Activated CD4-positive, alpha-beta T cell treated with anti-CD3 and anti-CD28 coated beads for 36 hours (primary cell): ENCODE results near the gene RABGAP1L. TPM values are rescaled to one million over a fixed set of nuclear protein-coding genes. Genes with fewer than 3 reads are reported as not detected.
A peak's percentile ranks its signal among the peaks of the same experiment; 100 is the strongest.
"Not testable (repeated sequence)": the region's sequence is repeated elsewhere in the genome, so short reads cannot be mapped to it uniquely, and the experiment has no call there.

Experiments used
- ATAC-seq: fragments of 200-7000 bp; cut with Tn5 transposase; one replicate; pipeline ENCODE4 v1.10.0; 2021; ENCODE audit warnings: mild to moderate bottlenecking, moderate library complexity
- CTCF ChIA-PET: fragments of 350-600 bp; sonication (Branson Sonifier 250); formaldehyde crosslinking; loops from one replicate; lab custom pipeline; 2021; ENCODE audit warnings: antibody characterized with exemption; lab: Charles Lee
- POLR2A ChIA-PET: fragments of 350-600 bp; sonication (Branson Sonifier 250); formaldehyde crosslinking; loops from one replicate; lab custom pipeline; 2021; ENCODE audit warnings: antibody characterized with exemption, inconsistent platforms; lab: Charles Lee
- DNase-seq: peaks from one replicate; pipeline ENCODE4 v3.0.0-alpha.2; 2020
- H3K27ac Mint-ChIP-seq: one replicate; pipeline ENCODE4 v1.8.0; 2021; ENCODE audit warnings: mixed read lengths
- H3K27me3 Mint-ChIP-seq: one replicate; pipeline ENCODE4 v1.8.0; 2021; ENCODE audit warnings: mixed read lengths
- H3K36me3 Mint-ChIP-seq: one replicate; pipeline ENCODE4 v1.8.0; 2021; ENCODE audit warnings: low read depth, mixed read lengths
- H3K4me1 Mint-ChIP-seq: one replicate; pipeline ENCODE4 v1.8.0; 2021; ENCODE audit warnings: mixed read lengths
- H3K4me3 Mint-ChIP-seq: one replicate; pipeline ENCODE4 v1.8.0; 2021; ENCODE audit warnings: mild to moderate bottlenecking, moderate library complexity, mixed read lengths
- H3K9me3 Mint-ChIP-seq: one replicate; pipeline ENCODE4 v1.8.0; 2021; ENCODE audit warnings: low read depth, mixed read lengths
- intact Hi-C, 2 experiments: fragments of 100-400 bp; cut with DNase I in 1 of 2; cut with micrococcal nuclease in 1 of 2; formaldehyde crosslinking; loops; one replicate each; pipeline versions ENCODE4 v1.14.2 to v1.15.1; 2022 to 2024; cut with DNase I, micrococcal nuclease
- total RNA-seq, 2 experiments: library from RNA; stranded (reverse); gene quantifications; one replicate each; pipeline ENCODE4 v1.2.3, GENCODE V29; 2021

The RABGAP1L gene
- total RNA-seq, 2 experiments from 2014 or later = 22.6 to 29.9 TPM

- DNase-seq (no peak), ATAC-seq (no peak)
- intact Hi-C loops = no loop called here
- H3K4me1 Mint-ChIP-seq = peaks cover 5% of the 10 kb centered on the region
- H3K4me3 Mint-ChIP-seq = no peak overlapping the region
- no peaks in the 10 kb centered on the region for H3K9me3 Mint-ChIP-seq
- ChIA-PET CTCF (interaction anchor here (0.6 to 1.1 kb wide), 3 partner anchors 10 to 146 kb away, joined by 3 read pairs; no protein-coding TSS in a partner anchor), POLR2A (interaction anchor here (1.2 kb wide), 1 partner anchor 8 kb away, joined by 4 read pairs; the partner anchor contains the start of gene MRPS14)
- peak overlapping the region; percentile 59 for H3K27ac Mint-ChIP-seq
- H3K36me3 Mint-ChIP-seq = peaks cover 66% of the 10 kb centered on the region
- H3K27me3 Mint-ChIP-seq = no peaks in the 10 kb centered on the region
These were observed 855.9 kb downstream of the RABGAP1L start for GRCh38 chr1:175015243-175015642.

GRCh38 chr1:175019524-175019923, 860.2 kb downstream of the RABGAP1L start:
- H3K27me3 Mint-ChIP-seq = no peaks in the 10 kb centered on the region
- intact Hi-C loops = no loop called here
- DNase-seq (no peak), ATAC-seq (no peak)
- H3K36me3 Mint-ChIP-seq = peaks cover 45% of the 10 kb centered on the region
- H3K4me3 Mint-ChIP-seq = no peak overlapping the region
- H3K27ac Mint-ChIP-seq = no peak overlapping the region
- ChIA-PET POLR2A (no interaction called here), CTCF (no interaction called here)
- H3K9me3 Mint-ChIP-seq = peaks cover under 1% of the 10 kb centered on the region
- H3K4me1 Mint-ChIP-seq = peaks cover 28% of the 10 kb centered on the region

- H3K36me3 Mint-ChIP-seq = peaks cover 22% of the 10 kb centered on the region
- H3K9me3 Mint-ChIP-seq = peaks cover 6% of the 10 kb centered on the region
- peaks cover 25% of the 10 kb centered on the region for H3K4me1 Mint-ChIP-seq
- ATAC-seq (peak; percentile 92), DNase-seq (peak; percentile 99)
- no peaks in the 10 kb centered on the region for H3K27me3 Mint-ChIP-seq
- intact Hi-C loops = loop anchor here (1.0 to 10.0 kb wide), 7 partner anchors 24 to 1546 kb away; partner anchors contain the start of genes CACYBP (in 2 of the 2), KIAA0040 (in 2 of the 2), COP1 (in 1 of the 2) and GAS5 (in 1 of the 2)
- peak within 1 kb of the TSS; percentile 92 for H3K27ac Mint-ChIP-seq
- peak within 1 kb of the TSS; percentile 87 for H3K4me3 Mint-ChIP-seq
- ChIA-PET CTCF (interaction anchor here (0.7 to 4.4 kb wide), 7 partner anchors 17 to 296 kb away, joined by 3 to 24 read pairs (median 4); partner anchors contain the start of gene CACYBP), POLR2A (interaction anchor here (0.5 to 2.2 kb wide), 9 partner anchors 9 to 1184 kb away, joined by 3 to 65 read pairs (median 4); partner anchors contain the start of gene CACYBP)
These were observed 864.0 kb downstream of the RABGAP1L start, which contains the start of gene MRPS14 for GRCh38 chr1:175023043-175023921. Gene MRPS14 (minus strand): TSS chr1:175023425. CDS start chr1:175023408, 17 bp downstream.

- POLR2A ChIA-PET = interaction anchor here (0.8 to 2.2 kb wide), 6 partner anchors 9 to 1184 kb away, joined by 3 to 65 read pairs (median 5); partner anchors contain the start of gene CACYBP
- H3K9me3 Mint-ChIP-seq, ATAC-seq, H3K27me3 Mint-ChIP-seq: not testable (repeated sequence)
- Mint-ChIP-seq H3K36me3 (peaks cover 19% of the 10 kb centered on the region), H3K27ac (peak overlapping the region; percentile 92), H3K4me3 (peak overlapping the region; percentile 87), H3K4me1 (peaks cover 25% of the 10 kb centered on the region)
- CTCF ChIA-PET = interaction anchor here (1.0 to 4.4 kb wide), 5 partner anchors 24 to 295 kb away, joined by 3 to 24 read pairs (median 5); partner anchors contain the start of gene CACYBP
- intact Hi-C loops = loop anchor here (1.0 to 10.0 kb wide), 7 partner anchors 25 to 1547 kb away; partner anchors contain the start of genes CACYBP (in 2 of the 2), KIAA0040 (in 2 of the 2), COP1 (in 1 of the 2) and GAS5 (in 1 of the 2)
- peak; percentile 17 for DNase-seq
These were observed 864.6 kb downstream of the RABGAP1L start for GRCh38 chr1:175023922-175024242.

GRCh38 chr1:175024773-175025172, 865.5 kb downstream of the RABGAP1L start:
- Mint-ChIP-seq H3K27me3 (no peaks in the 10 kb centered on the region), H3K27ac (peak overlapping the region; percentile 47), H3K4me1 (peaks cover 32% of the 10 kb centered on the region), H3K36me3 (peaks cover 16% of the 10 kb centered on the region), H3K9me3 (peaks cover 6% of the 10 kb centered on the region), H3K4me3 (peak overlapping the region; percentile 40)
- no peak for ATAC-seq
- CTCF ChIA-PET = interaction anchor here (0.6 to 4.4 kb wide), 5 partner anchors 24 to 997 kb away, joined by 3 to 24 read pairs (median 3); partner anchors contain the start of gene CACYBP
- POLR2A ChIA-PET = no interaction called here
- no peak for DNase-seq
- intact Hi-C loops = loop anchor here (5.0 to 10.0 kb wide), 5 partner anchors 123 to 1160 kb away; partner anchors contain the start of genes GAS5 (in 1 of the 2), KIAA0040 (in 1 of the 2) and ZBTB37 (in 1 of the 2)

GRCh38 chr1:175033953-175034352, 874.6 kb downstream of the RABGAP1L start:
- ATAC-seq (no peak), DNase-seq (no peak)
- CTCF ChIA-PET = interaction anchor here (0.6 to 1.8 kb wide), 2 partner anchors 57 to 91 kb away, joined by 3 to 7 read pairs; no protein-coding TSS in a partner anchor
- intact Hi-C loops = no loop called here
- Mint-ChIP-seq H3K9me3 (no peaks in the 10 kb centered on the region), H3K27ac (no peak overlapping the region), H3K36me3 (peaks cover 2% of the 10 kb centered on the region), H3K27me3 (no peaks in the 10 kb centered on the region), H3K4me1 (peaks cover 9% of the 10 kb centered on the region), H3K4me3 (no peak overlapping the region)
- POLR2A ChIA-PET = no interaction called here

- POLR2A ChIA-PET = no interaction called here
- DNase-seq = no peak
- no peak overlapping the region for H3K4me3 Mint-ChIP-seq
- H3K9me3 Mint-ChIP-seq = no peaks in the 10 kb centered on the region
- CTCF ChIA-PET = no interaction called here
- H3K4me1 Mint-ChIP-seq = peaks cover 2% of the 10 kb centered on the region
- no peaks in the 10 kb centered on the region for H3K27me3 Mint-ChIP-seq
- no peak for ATAC-seq
- no peak overlapping the region for H3K27ac Mint-ChIP-seq
- intact Hi-C loops = no loop called here
- no peaks in the 10 kb centered on the region for H3K36me3 Mint-ChIP-seq
These were observed 875.5 kb downstream of the RABGAP1L start for GRCh38 chr1:175034775-175035174.

- ATAC-seq (no peak), DNase-seq (no peak)
- Mint-ChIP-seq H3K36me3 (no peaks in the 10 kb centered on the region), H3K9me3 (no peaks in the 10 kb centered on the region), H3K27me3 (no peaks in the 10 kb centered on the region), H3K4me3 (no peak overlapping the region), H3K4me1 (no peaks in the 10 kb centered on the region), H3K27ac (no peak overlapping the region)
- intact Hi-C loops = no loop called here
- POLR2A ChIA-PET = no interaction called here
- CTCF ChIA-PET = interaction anchor here (0.6 to 1.3 kb wide), 3 partner anchors 36 to 89 kb away, joined by 3 to 6 read pairs (median 3); no protein-coding TSS in a partner anchor
These were observed 876.5 kb downstream of the RABGAP1L start for GRCh38 chr1:175035865-175036264.

GRCh38 chr1:175036476-175036875, 877.2 kb downstream of the RABGAP1L start:
- no peak overlapping the region for H3K27ac Mint-ChIP-seq
- H3K9me3 Mint-ChIP-seq = no peaks in the 10 kb centered on the region
- no peak overlapping the region for H3K4me3 Mint-ChIP-seq
- no peaks in the 10 kb centered on the region for H3K27me3 Mint-ChIP-seq
- POLR2A ChIA-PET = no interaction called here
- CTCF ChIA-PET = interaction anchor here (0.6 to 1.3 kb wide), 2 partner anchors 35 to 61 kb away, joined by 3 read pairs; no protein-coding TSS in a partner anchor
- no peak for DNase-seq
- intact Hi-C loops = no loop called here
- no peaks in the 10 kb centered on the region for H3K36me3 Mint-ChIP-seq
- no peaks in the 10 kb centered on the region for H3K4me1 Mint-ChIP-seq
- ATAC-seq = no peak

- no peaks in the 10 kb centered on the region for H3K27me3 Mint-ChIP-seq
- intact Hi-C loops = no loop called here
- ChIA-PET POLR2A (no interaction called here), CTCF (no interaction called here)
- no peaks in the 10 kb centered on the region for H3K9me3 Mint-ChIP-seq
- DNase-seq (no peak), ATAC-seq (no peak)
- H3K36me3 Mint-ChIP-seq = no peaks in the 10 kb centered on the region
- no peak overlapping the region for H3K4me3 Mint-ChIP-seq
- no peaks in the 10 kb centered on the region for H3K4me1 Mint-ChIP-seq
- H3K27ac Mint-ChIP-seq = no peak overlapping the region
These were observed 878.1 kb downstream of the RABGAP1L start for GRCh38 chr1:175037416-175037815.

GRCh38 chr1:175040324-175040879, 881.1 kb downstream of the RABGAP1L start:
- CTCF ChIA-PET = interaction anchor here (0.6 to 1.0 kb wide), 2 partner anchors 9 to 298 kb away, joined by 3 read pairs; no protein-coding TSS in a partner anchor
- Mint-ChIP-seq H3K27ac (no peak overlapping the region), H3K27me3 (peaks cover 3% of the 10 kb centered on the region), H3K9me3 (no peaks in the 10 kb centered on the region), H3K36me3 (no peaks in the 10 kb centered on the region), H3K4me1 (no peaks in the 10 kb centered on the region), H3K4me3 (no peak overlapping the region)
- intact Hi-C loops = no loop called here
- no peak for ATAC-seq
- DNase-seq = no peak
- POLR2A ChIA-PET = no interaction called here
